ENCODE results near the gene FBXW2. TPM values are rescaled to one million over a fixed set of nuclear protein-coding genes. Genes with fewer than 3 reads are reported as not detected.

FBXW2 gene
- total and polyA plus RNA-seq, 10 of the 15 experiments (the other 5 are each of a cell fraction or from before 2014, with no cell fraction given), result 2.9 to 56.9 (median 39.1) TPM

- TF ChIP-seq, protein P1, sequence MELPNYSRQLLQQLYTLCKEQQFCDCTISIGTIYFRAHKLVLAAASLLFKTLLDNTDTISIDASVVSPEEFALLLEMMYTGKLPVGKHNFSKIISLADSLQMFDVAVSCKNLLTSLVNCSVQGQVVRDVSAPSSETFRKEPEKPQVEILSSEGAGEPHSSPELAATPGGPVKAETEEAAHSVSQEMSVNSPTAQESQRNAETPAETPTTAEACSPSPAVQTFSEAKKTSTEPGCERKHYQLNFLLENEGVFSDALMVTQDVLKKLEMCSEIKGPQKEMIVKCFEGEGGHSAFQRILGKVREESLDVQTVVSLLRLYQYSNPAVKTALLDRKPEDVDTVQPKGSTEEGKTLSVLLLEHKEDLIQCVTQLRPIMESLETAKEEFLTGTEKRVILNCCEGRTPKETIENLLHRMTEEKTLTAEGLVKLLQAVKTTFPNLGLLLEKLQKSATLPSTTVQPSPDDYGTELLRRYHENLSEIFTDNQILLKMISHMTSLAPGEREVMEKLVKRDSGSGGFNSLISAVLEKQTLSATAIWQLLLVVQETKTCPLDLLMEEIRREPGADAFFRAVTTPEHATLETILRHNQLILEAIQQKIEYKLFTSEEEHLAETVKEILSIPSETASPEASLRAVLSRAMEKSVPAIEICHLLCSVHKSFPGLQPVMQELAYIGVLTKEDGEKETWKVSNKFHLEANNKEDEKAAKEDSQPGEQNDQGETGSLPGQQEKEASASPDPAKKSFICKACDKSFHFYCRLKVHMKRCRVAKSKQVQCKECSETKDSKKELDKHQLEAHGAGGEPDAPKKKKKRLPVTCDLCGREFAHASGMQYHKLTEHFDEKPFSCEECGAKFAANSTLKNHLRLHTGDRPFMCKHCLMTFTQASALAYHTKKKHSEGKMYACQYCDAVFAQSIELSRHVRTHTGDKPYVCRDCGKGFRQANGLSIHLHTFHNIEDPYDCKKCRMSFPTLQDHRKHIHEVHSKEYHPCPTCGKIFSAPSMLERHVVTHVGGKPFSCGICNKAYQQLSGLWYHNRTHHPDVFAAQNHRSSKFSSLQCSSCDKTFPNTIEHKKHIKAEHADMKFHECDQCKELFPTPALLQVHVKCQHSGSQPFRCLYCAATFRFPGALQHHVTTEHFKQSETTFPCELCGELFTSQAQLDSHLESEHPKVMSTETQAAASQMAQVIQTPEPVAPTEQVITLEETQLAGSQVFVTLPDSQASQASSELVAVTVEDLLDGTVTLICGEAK (IDR thresholded peaks at IDR 0.05; ENCODE audit: borderline replicate concordance), result peak; percentile 95
- TF ChIP-seq TCF3 (IDR thresholded peaks at IDR 0.05; ENCODE audit: borderline replicate concordance, insufficient read depth, low read depth, low read length) (no peak), NR2C1 (IDR thresholded peaks at IDR 0.05) (peak; percentile 11; the same call in 1 of the 2 replicates), KDM1A (IDR thresholded peaks at IDR 0.05; ENCODE audit: borderline replicate concordance) (no peak), TAF1 (IDR thresholded peaks at IDR 0.05; ENCODE audit: borderline replicate concordance, low read depth, low read length) (peak; percentile 84), NR2F1 (conservative IDR thresholded peaks at IDR 0.05) (0 out of 2 replicates have a peak, but pooled peaks have one; percentile 54), SMAD1 (IDR thresholded peaks at IDR 0.05; ENCODE audit: low read depth, partially characterized antibody) (peak; percentile 35), NFYA (IDR thresholded peaks at IDR 0.05; ENCODE audit: borderline replicate concordance, low read depth, low read length) (no peak), MTA2 (IDR thresholded peaks at IDR 0.05; ENCODE audit: low read depth) (no peak), RELB (IDR thresholded peaks at IDR 0.05; ENCODE audit: low read depth) (peak; percentile 81), WRNIP1 (IDR thresholded peaks at IDR 0.05; ENCODE audit: borderline replicate concordance, low read depth, low read length) (no peak), ETV6 (conservative IDR thresholded peaks at IDR 0.05 in 1 of 2, IDR thresholded peaks at IDR 0.05 in 1 of 2; ENCODE audit: borderline replicate concordance in 1 of 2, low read depth in 1 of 2) (0 out of 4 replicates have a peak, but pooled peaks of 1 of the 2 experiments have one; percentile 22), RUNX3 (IDR thresholded peaks at IDR 0.05; ENCODE audit: low read length) (peak; percentile 66), EP300 (IDR thresholded peaks at IDR 0.05; ENCODE audit: borderline replicate concordance in 1 of 2, control insufficient read depth in 1 of 2, low read depth in 2 of 2, low read length in 2 of 2) (no peak), IKZF2 (IDR thresholded peaks at IDR 0.05) (peak; percentile 79 to 81), SREBF1 (IDR thresholded peaks at IDR 0.05; ENCODE audit: low read length) (no peak), RAD21 (IDR thresholded peaks at IDR 0.05; ENCODE audit: insufficient read depth, low read depth, low read length) (no peak), CBFB (IDR thresholded peaks at IDR 0.05; ENCODE audit: low read depth) (peak; percentile 90), SREBF2 (IDR thresholded peaks at IDR 0.05; ENCODE audit: low read length) (no peak), ASH2L (IDR thresholded peaks at IDR 0.05; ENCODE audit: borderline replicate concordance, low read depth) (peak; percentile 92; the same call in 1 of the 2 replicates), ZNF384 (IDR thresholded peaks at IDR 0.05; ENCODE audit: borderline replicate concordance, low read depth, low read length) (no peak), POU2F2 (IDR thresholded peaks at IDR 0.05; ENCODE audit: borderline replicate concordance, low read depth, low read length) (peak; percentile 40; the same call in 1 of the 3 replicates), NFYB (IDR thresholded peaks at IDR 0.05; ENCODE audit: insufficient read depth, low read depth, low read length) (no peak), BHLHE40 (IDR thresholded peaks at IDR 0.05; ENCODE audit: borderline replicate concordance in 1 of 2, low read depth in 2 of 2, low read length in 1 of 2) (peak; percentile 70 to 87; a peak in 3 of 4 replicates)
Measured at GRCh38 chr9:120792898-120793765, at the start of gene FBXW2 (continued).

Data from GM12878 (cell line).